GM12891 (cell line): ENCODE results near the gene DZIP1.
A peak's percentile ranks its signal among the peaks of the same experiment; 100 is the strongest.

Source experiments
- DNase-seq: peaks from one replicate; pipeline ENCODE4 v3.0.0; 2011; ENCODE audit warnings: low spot score; ENCODE audit not compliant: insufficient read length
- FAIRE-seq: peaks from 2 replicates; lab custom pipeline; 2011; peaks lifted over from hg19 to GRCh38; lab: Jason Lieb, UNC
- PAX5 ChIP-seq: IDR thresholded peaks from 2 replicates; pipeline ENCODE4 v1.6.1; 2011; ENCODE audit warnings: low read length, moderate library complexity, mild to moderate bottlenecking; ENCODE audit not compliant: insufficient read depth, severe bottlenecking
- POLR2A ChIP-seq: IDR thresholded peaks from 2 replicates; pipeline ENCODE4 v1.6.1; 2011; ENCODE audit warnings: low read depth, low read length, control low read depth
- POLR2AphosphoS5 ChIP-seq: IDR thresholded peaks from 2 replicates; pipeline ENCODE4 v1.6.1; 2011; ENCODE audit warnings: low read depth, low read length, control low read depth
- POU2F2 ChIP-seq: IDR thresholded peaks from 2 replicates; pipeline ENCODE4 v1.6.1; 2011; ENCODE audit warnings: low read depth, mild to moderate bottlenecking, control low read depth, low read length, moderate library complexity
- SPI1 ChIP-seq: IDR thresholded peaks from 2 replicates; pipeline ENCODE4 v1.6.1; 2011; ENCODE audit warnings: low read depth, low read length, control low read depth
- TAF1 ChIP-seq: IDR thresholded peaks from 2 replicates; pipeline ENCODE4 v1.6.1; 2011; ENCODE audit warnings: low read depth, low read length, control low read depth

The DZIP1 gene

GRCh38 chr13:95626768-95627167 is 17.7 kb downstream of the DZIP1 start:
- no peak for TF ChIP-seq POLR2A
- TF ChIP-seq POU2F2, result no peak
- TF ChIP-seq PAX5, result no peak
- no peak for TF ChIP-seq POLR2AphosphoS5
- TF ChIP-seq SPI1, result no peak
- TF ChIP-seq TAF1, result no peak
- DNase-seq, result no peak
- FAIRE-seq, result no peak

DNA sequence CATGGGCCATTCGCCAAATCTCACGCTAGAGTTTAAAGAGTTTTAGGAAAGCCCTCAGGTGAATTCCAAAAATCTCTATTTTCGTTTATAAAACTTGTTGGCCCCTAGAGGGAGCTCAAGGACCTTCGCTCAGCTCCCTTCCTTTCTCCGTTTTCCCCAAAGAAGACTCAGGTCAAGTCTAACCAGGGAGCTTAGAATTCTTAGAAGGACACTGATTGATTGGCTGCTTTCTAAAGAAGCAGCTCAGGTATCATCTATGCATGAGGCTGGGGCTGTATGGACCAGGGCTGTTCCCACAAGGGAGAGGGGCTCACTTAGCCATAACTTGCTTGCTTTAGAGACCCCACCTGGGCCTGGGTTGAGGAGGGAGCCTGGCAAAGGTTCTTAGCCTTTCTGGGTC is 20.5 kb downstream of the DZIP1 start:
- no peak for TF ChIP-seq PAX5
- TF ChIP-seq TAF1, result no peak
- TF ChIP-seq POLR2A, result no peak
- no peak for TF ChIP-seq POU2F2
- no peak for TF ChIP-seq SPI1
- TF ChIP-seq POLR2AphosphoS5, result no peak
- no peak for DNase-seq
- peak; percentile 67 for FAIRE-seq

DNA sequence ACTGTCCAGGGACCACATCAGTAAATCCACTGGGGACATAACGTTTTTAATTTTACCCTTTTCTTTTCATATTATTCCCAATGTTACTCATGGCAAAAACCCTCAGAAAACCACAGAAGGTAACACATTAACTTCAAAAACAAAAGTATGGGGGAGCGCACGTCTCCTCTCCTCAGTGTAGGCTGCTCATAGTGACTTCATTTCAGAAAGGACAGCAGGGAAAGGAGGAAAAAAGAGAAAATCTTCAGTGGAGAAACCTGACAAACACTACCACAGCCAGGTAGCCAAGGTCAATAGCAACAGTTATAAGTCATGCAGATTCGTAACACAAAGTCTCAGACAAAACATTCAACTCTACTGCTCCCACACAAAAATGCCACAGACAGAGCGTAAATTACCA is 21.4 kb downstream of the DZIP1 start:
- TF ChIP-seq POLR2A (no peak), SPI1 (no peak), TAF1 (no peak), PAX5 (no peak), POU2F2 (no peak), POLR2AphosphoS5 (no peak)
- DNase-seq (no peak), FAIRE-seq (no peak)

- DNase-seq (no peak), FAIRE-seq (no peak)
- no peak for TF ChIP-seq POU2F2
- TF ChIP-seq SPI1, result no peak
- TF ChIP-seq PAX5, result no peak
- no peak for TF ChIP-seq TAF1
- no peak for TF ChIP-seq POLR2A
- TF ChIP-seq POLR2AphosphoS5, result no peak
Observed at GRCh38 chr13:95620825-95621498, 23.5 kb downstream of the DZIP1 start.

GRCh38 chr13:95620030-95620824 is 24.3 kb downstream of the DZIP1 start:
- TF ChIP-seq POU2F2 (no peak), TAF1 (no peak), SPI1 (no peak)
- no peak for FAIRE-seq
- DNase-seq, result no peak

- no peak for FAIRE-seq
- no peak for DNase-seq
- TF ChIP-seq POU2F2 (no peak), PAX5 (no peak), POLR2AphosphoS5 (no peak), TAF1 (no peak), POLR2A (no peak), SPI1 (no peak)
Observed at GRCh38 chr13:95615539-95615938, 29.0 kb downstream of the DZIP1 start.

- DNase-seq (no peak), FAIRE-seq (no peak)
- TF ChIP-seq POLR2A (no peak), POU2F2 (no peak), POLR2AphosphoS5 (no peak), PAX5 (no peak), TAF1 (no peak), SPI1 (no peak)
Observed at GRCh38 chr13:95614641-95615245, 29.8 kb downstream of the DZIP1 start.

DNA sequence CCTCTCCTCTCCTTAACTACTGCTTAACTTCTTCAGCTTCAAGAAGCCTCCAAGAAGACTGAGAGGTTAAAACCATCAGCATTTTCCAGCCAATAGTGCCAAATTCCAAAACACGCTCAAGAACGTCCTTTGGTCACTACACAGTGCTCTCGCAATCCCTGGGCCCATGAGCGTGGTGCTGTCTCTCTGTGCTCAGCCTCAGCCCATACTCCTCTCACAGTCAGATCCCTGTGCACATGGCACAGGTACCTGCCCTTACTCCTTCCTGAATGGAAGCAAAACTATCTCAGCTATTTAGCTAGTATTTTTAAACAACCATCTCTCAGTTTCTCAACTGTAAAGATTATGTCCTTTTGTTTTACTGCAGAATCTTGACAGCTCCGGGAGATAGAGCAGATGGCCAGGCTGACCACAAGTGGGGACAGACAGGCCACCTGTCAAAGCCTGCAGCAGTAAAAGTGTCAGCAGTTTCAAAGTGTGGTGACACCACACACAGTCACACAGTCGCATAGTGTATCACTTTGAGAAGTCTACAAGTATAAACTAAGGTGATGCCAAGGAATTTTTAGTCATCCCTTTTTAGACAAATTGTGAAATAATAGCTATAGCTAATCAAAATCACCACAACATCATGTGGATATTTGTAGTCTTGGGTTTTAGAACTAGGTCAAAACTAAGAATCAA is 35.7 kb downstream of the DZIP1 start:
- no peak for TF ChIP-seq PAX5
- no peak for TF ChIP-seq POU2F2
- no peak for TF ChIP-seq SPI1
- TF ChIP-seq POLR2AphosphoS5, result no peak
- TF ChIP-seq TAF1, result no peak
- TF ChIP-seq POLR2A, result no peak

GRCh38 chr13:95607366-95607765 is 37.1 kb downstream of the DZIP1 start:
- no peak for DNase-seq
- TF ChIP-seq POU2F2 (no peak), PAX5 (no peak), TAF1 (no peak), POLR2AphosphoS5 (no peak), POLR2A (no peak), SPI1 (no peak)
- FAIRE-seq, result no peak

More for the DNA sequence above, 35.7 kb downstream of the DZIP1 start:
- DNase-seq (no peak), FAIRE-seq (no peak)
